ENCODE measurements around the gene AADACL4.

- no peak for TF ChIP-seq ZNF331 (CRISPR knock-in tag; IDR thresholded peaks at IDR 0.05; ENCODE audit: low read depth)
- no peak for TF ChIP-seq EZH2 (IDR thresholded peaks at IDR 0.05; ENCODE audit: low read depth, unreplicated experiment)
- no peak for TF ChIP-seq CTCF (conservative IDR thresholded peaks at IDR 0.05; ENCODE audit: low read depth in 2 of 2)
- no peak for TF ChIP-seq POLR2AphosphoS5 (IDR thresholded peaks at IDR 0.05; ENCODE audit: low read depth)
- TF ChIP-seq EZH2phosphoT487 (IDR thresholded peaks at IDR 0.05; ENCODE audit: unreplicated experiment) = no peak
- TF ChIP-seq JUNB (IDR thresholded peaks at IDR 0.05; ENCODE audit: unreplicated experiment) = no peak
- no peak for TF ChIP-seq REST (IDR thresholded peaks at IDR 0.05; ENCODE audit: unreplicated experiment)
- no peak for TF ChIP-seq ETS1 (IDR thresholded peaks at IDR 0.05)
- no peak for TF ChIP-seq STAT1 (IDR thresholded peaks at IDR 0.05; ENCODE audit: unreplicated experiment)
- TF ChIP-seq CREB1 (CRISPR knock-in tag; IDR thresholded peaks at IDR 0.05; ENCODE audit: low read depth) = no peak
These were observed 25.7 kb downstream of the AADACL4 start for GRCh38 chr1:12669529-12670068.

Measured in GM23338 (cell line).